Right lobe of liver (tissue), 4 donors: ENCODE data around the gene MINK1.

Experiments used
- POLR2A ChIP-seq: fragments of 450-650 bp; IDR thresholded peaks from one replicate; pipeline ENCODE4 v1.6.1; 2017; ENCODE audit warnings: antibody characterized with exemption, mild to moderate bottlenecking
- TF ChIP-seq, protein P1 (sequence below), 4 donors: fragments of 200-600 bp in 3 of 4; fragments of 450-650 bp in 1 of 4; IDR thresholded peaks; one replicate each; pipeline versions ENCODE4 v1.5.1 to v1.8.0; 2016 to 2022; ENCODE audit warnings: antibody characterized with exemption in 4 of 4, mild to moderate bottlenecking in 2 of 4
- donor health status: DM: no; HTN: no; CAD: no.
- donor health status: DM: no; HTN: no; CAD: no.
- donor health status: DM: no; HTN: yes; CAD: no.

GRCh38 chr17:4849011-4849536 lies 15.9 kb downstream of the MINK1 start:
- TF ChIP-seq, protein P1, sequence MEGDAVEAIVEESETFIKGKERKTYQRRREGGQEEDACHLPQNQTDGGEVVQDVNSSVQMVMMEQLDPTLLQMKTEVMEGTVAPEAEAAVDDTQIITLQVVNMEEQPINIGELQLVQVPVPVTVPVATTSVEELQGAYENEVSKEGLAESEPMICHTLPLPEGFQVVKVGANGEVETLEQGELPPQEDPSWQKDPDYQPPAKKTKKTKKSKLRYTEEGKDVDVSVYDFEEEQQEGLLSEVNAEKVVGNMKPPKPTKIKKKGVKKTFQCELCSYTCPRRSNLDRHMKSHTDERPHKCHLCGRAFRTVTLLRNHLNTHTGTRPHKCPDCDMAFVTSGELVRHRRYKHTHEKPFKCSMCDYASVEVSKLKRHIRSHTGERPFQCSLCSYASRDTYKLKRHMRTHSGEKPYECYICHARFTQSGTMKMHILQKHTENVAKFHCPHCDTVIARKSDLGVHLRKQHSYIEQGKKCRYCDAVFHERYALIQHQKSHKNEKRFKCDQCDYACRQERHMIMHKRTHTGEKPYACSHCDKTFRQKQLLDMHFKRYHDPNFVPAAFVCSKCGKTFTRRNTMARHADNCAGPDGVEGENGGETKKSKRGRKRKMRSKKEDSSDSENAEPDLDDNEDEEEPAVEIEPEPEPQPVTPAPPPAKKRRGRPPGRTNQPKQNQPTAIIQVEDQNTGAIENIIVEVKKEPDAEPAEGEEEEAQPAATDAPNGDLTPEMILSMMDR (IDR thresholded peaks at IDR 0.05) = no peak
- no peak for TF ChIP-seq POLR2A
